Naive thymus-derived CD4-positive, alpha-beta T cell (primary cell): ENCODE measurements around the gene LMO7. TPM values are rescaled to one million over a fixed set of nuclear protein-coding genes. Genes with fewer than 3 reads are reported as not detected.

Source experiments
- ATAC-seq: fragments of 150-1000 bp; cut with Tn5 transposase; 2 replicates; pipeline ENCODE4 v1.10.0; 2021; ENCODE audit warnings: mild to moderate bottlenecking, moderate library complexity
- CTCF ChIA-PET: fragments of 350-600 bp; sonication (Branson Sonifier 250); formaldehyde crosslinking; loops from one replicate; lab custom pipeline; 2021; ENCODE audit warnings: antibody characterized with exemption; lab: Charles Lee
- POLR2A ChIA-PET: fragments of 350-600 bp; sonication (Branson Sonifier 250); formaldehyde crosslinking; loops from one replicate; lab custom pipeline; 2021; ENCODE audit warnings: antibody characterized with exemption, inconsistent platforms; lab: Charles Lee
- DNase-seq, 9 donors: peaks; one replicate each; pipeline versions ENCODE4 v3.0.0 to v3.0.0-alpha.2; 2020 to 2022; ENCODE audit warnings: mixed read lengths in 1 of 9
- H3K27ac ChIP-seq: one replicate; pipeline ENCODE4 v1.7.0; 2013; ENCODE audit warnings: mild to moderate bottlenecking, low read depth, low read length, moderate library complexity
- H3K27me3 ChIP-seq, 2 donors: one replicate each; pipeline ENCODE4 v1.7.0; 2013; ENCODE audit warnings: low read length in 2 of 2, mild to moderate bottlenecking in 2 of 2, moderate library complexity in 2 of 2; ENCODE audit not compliant: control insufficient read depth in 2 of 2, insufficient read depth in 2 of 2
- H3K36me3 ChIP-seq, 3 experiments: 1 replicate in 2 of 3; 2 replicates in 1 of 3; pipeline ENCODE4 v1.7.0; 2013; ENCODE audit warnings: low read length in 3 of 3, mild to moderate bottlenecking in 3 of 3, moderate library complexity in 1 of 3; ENCODE audit not compliant: insufficient read depth in 3 of 3, control insufficient read depth in 2 of 3
- H3K4me1 ChIP-seq, 2 donors: one replicate each; pipeline ENCODE4 v1.7.0; 2013; ENCODE audit warnings: low read length in 2 of 2, mild to moderate bottlenecking in 2 of 2, moderate library complexity in 1 of 2; ENCODE audit not compliant: control insufficient read depth in 2 of 2, insufficient read depth in 2 of 2
- H3K4me3 ChIP-seq: 2 replicates; pipeline ENCODE4 v1.7.0; 2013; ENCODE audit warnings: mild to moderate bottlenecking, low read length
- H3K9me3 ChIP-seq, 3 experiments: 1 replicate in 2 of 3; 2 replicates in 1 of 3; pipeline ENCODE4 v1.7.0; 2013; ENCODE audit warnings: low read length in 3 of 3; ENCODE audit not compliant: control insufficient read depth in 2 of 3
- H3K27ac Mint-ChIP-seq, 9 donors: one replicate each; pipeline ENCODE4 v1.8.0; 2020 to 2022; ENCODE audit warnings: mixed read lengths in 9 of 9, mild to moderate bottlenecking in 8 of 9, moderate library complexity in 5 of 9, inconsistent platforms in 2 of 9
- H3K27me3 Mint-ChIP-seq, 5 donors: one replicate each; pipeline ENCODE4 v1.8.0; 2021 to 2022; ENCODE audit warnings: mixed read lengths in 5 of 5, mild to moderate bottlenecking in 1 of 5
- H3K36me3 Mint-ChIP-seq, 5 donors: one replicate each; pipeline ENCODE4 v1.8.0; 2020 to 2022; ENCODE audit warnings: mixed read lengths in 5 of 5, mild to moderate bottlenecking in 3 of 5, inconsistent platforms in 1 of 5
- H3K4me1 Mint-ChIP-seq, 7 donors: one replicate each; pipeline ENCODE4 v1.8.0; 2020 to 2022; ENCODE audit warnings: mixed read lengths in 7 of 7, mild to moderate bottlenecking in 3 of 7, inconsistent platforms in 1 of 7
- H3K4me3 Mint-ChIP-seq, 10 donors: one replicate each; pipeline ENCODE4 v1.8.0; 2020 to 2022; ENCODE audit warnings: mild to moderate bottlenecking in 10 of 10, mixed read lengths in 10 of 10, moderate library complexity in 6 of 10, inconsistent platforms in 2 of 10
- H3K9me3 Mint-ChIP-seq, 11 donors: one replicate each; pipeline ENCODE4 v1.8.0; 2020 to 2022; ENCODE audit warnings: mixed read lengths in 11 of 11, mild to moderate bottlenecking in 4 of 11, inconsistent platforms in 1 of 11, moderate library complexity in 1 of 11
- intact Hi-C, 2 donors: fragments of 100-400 bp; cut with micrococcal nuclease; formaldehyde crosslinking; loops; one replicate each; pipeline ENCODE4 v1.15.1; 2023
- polyA plus RNA-seq, 2 donors: library from polyadenylated mRNA; unstranded; fragments of 300-500 nt; fragmentation: Illumina TruSeq; gene quantifications; one replicate each; pipeline ENCODE4 v1.2.3, GENCODE V29; 2021
- total RNA-seq, 6 experiments: library from RNA in 5 of 6; stranded (reverse) in 5 of 6; gene quantifications; 1 replicate in 5 of 6; 2 replicates in 1 of 6; pipeline ENCODE4 v1.2.3 and lab custom pipeline; 2021 to 2026

LMO7 gene
- total and polyA plus RNA-seq, 7 experiments from 2014 or later, result 18.0 to 68.1 (median 37.8) TPM

DNA sequence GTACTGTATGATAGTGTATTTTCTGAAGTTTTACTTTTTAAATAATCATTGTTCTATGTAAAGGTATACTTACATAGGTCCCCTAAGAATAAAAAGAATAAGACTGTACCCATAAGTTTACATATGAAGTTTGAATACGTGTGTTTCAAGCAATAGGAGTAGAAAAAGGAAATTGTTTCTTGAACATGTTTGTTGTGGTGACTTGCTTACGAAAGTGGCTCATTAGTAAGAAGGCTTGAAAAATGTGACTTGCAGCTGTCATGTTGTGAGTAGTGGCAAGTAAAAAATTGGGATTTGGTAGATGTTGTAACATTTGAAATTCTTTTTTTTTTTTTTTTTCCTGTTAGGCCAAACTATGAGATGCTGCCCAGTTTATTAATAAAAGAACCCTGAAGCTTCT is 203.3 kb downstream of the LMO7 start:
- intact Hi-C loops, result loop anchor here in 1 of 2 donors (5.0 kb wide), 1 partner anchor 142 kb away; no protein-coding TSS in a partner anchor
- Histone ChIP-seq H3K27ac (no peak overlapping the region), H3K36me3 (peaks cover 0 to 35% (median 0%) of the 10 kb centered on the region in 3 experiments), H3K4me1 (peaks cover 0 to 8% of the 10 kb centered on the region in 2 donors), H3K9me3 (no peaks in the 10 kb centered on the region), H3K4me3 (no peak overlapping the region), H3K27me3 (no peaks in the 10 kb centered on the region)
- Mint-ChIP-seq H3K4me3 (no peak overlapping the region), H3K27me3 (no peaks in the 10 kb centered on the region), H3K4me1 (peaks cover 8 to 43% (median 23%) of the 10 kb centered on the region in 7 donors), H3K9me3 (peaks cover 0 to 10% (median 0%) of the 10 kb centered on the region in 11 donors), H3K27ac (peak overlapping the region in 4 of 9 donors; percentile 2 to 64 (median 22)), H3K36me3 (peaks cover 20 to 76% (median 53%) of the 10 kb centered on the region in 5 donors)
- DNase-seq (peak in 3 of 9 donors; percentile 6 to 17 (median 9)), ATAC-seq (no peak)
- CTCF ChIA-PET, result no interaction called here
- POLR2A ChIA-PET, result interaction anchor here (0.7 kb wide), 1 partner anchor 10 kb away, joined by 3 read pairs; no protein-coding TSS in a partner anchor

DNA sequence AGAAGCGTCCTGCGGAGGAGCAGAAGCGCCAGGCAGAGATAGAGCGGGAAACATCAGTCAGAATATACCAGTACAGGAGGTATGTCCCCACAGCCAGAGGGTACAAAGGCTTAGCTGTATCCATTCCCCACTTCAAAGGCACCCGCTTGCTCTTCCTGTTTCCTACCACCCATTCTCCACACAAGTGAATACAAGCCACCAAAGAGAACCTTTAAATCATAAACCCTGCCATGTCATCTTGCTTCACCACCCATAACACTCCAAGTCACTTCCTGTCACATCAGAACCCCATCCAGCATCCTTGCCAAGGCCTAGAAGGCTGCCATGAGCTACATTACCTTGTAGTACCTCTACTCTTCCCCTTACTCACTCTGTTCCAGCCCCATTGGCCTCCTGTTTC is 205.8 kb downstream of the LMO7 start:
- Mint-ChIP-seq H3K4me3 (peak overlapping the region in 1 of 10 donors; percentile 5), H3K36me3 (peaks cover 20 to 69% (median 54%) of the 10 kb centered on the region in 5 donors), H3K4me1 (peaks cover 8 to 43% (median 23%) of the 10 kb centered on the region in 7 donors), H3K27ac (peak overlapping the region in 8 of 9 donors; percentile 12 to 92 (median 72)), H3K9me3 (peaks cover 0 to 10% (median 0%) of the 10 kb centered on the region in 11 donors), H3K27me3 (no peaks in the 10 kb centered on the region)
- POLR2A ChIA-PET, result interaction anchor here (1.3 kb wide), 1 partner anchor 81 kb away, joined by 4 read pairs; no protein-coding TSS in a partner anchor
- intact Hi-C loops, result loop anchor here in 1 of 2 donors (5.0 kb wide), 1 partner anchor 40 kb away; no protein-coding TSS in a partner anchor
- ATAC-seq (no peak), DNase-seq (peak in 5 of 9 donors; percentile 8 to 39 (median 25))
- CTCF ChIA-PET, result interaction anchor here (0.7 to 2.4 kb wide), 2 partner anchors 81 to 146 kb away, joined by 3 to 9 read pairs; no protein-coding TSS in a partner anchor
- Histone ChIP-seq H3K27ac (no peak overlapping the region), H3K27me3 (no peaks in the 10 kb centered on the region), H3K36me3 (peaks cover 0 to 30% (median 0%) of the 10 kb centered on the region in 3 experiments), H3K9me3 (no peaks in the 10 kb centered on the region), H3K4me1 (peaks cover 0 to 8% of the 10 kb centered on the region in 2 donors), H3K4me3 (no peak overlapping the region)

- H3K4me3 Mint-ChIP-seq, result no peak overlapping the region
- peaks cover 0 to 10% (median 0%) of the 10 kb centered on the region in 11 donors for H3K9me3 Mint-ChIP-seq
- peaks cover 9 to 35% (median 23%) of the 10 kb centered on the region in 7 donors for H3K4me1 Mint-ChIP-seq
- Histone ChIP-seq H3K4me3 (no peak overlapping the region), H3K27me3 (no peaks in the 10 kb centered on the region), H3K27ac (no peak overlapping the region), H3K4me1 (peaks cover 0 to 8% of the 10 kb centered on the region in 2 donors), H3K36me3 (peaks cover 0 to 30% (median 0%) of the 10 kb centered on the region in 3 experiments), H3K9me3 (no peaks in the 10 kb centered on the region)
- intact Hi-C loops, result loop anchor here in 1 of 2 donors (5.0 kb wide), 1 partner anchor 41 kb away; no protein-coding TSS in a partner anchor
- CTCF ChIA-PET, result interaction anchor here (2.4 kb wide), 1 partner anchor 147 kb away, joined by 9 read pairs; no protein-coding TSS in a partner anchor
- H3K27me3 Mint-ChIP-seq, result no peaks in the 10 kb centered on the region
- DNase-seq (no peak), ATAC-seq (no peak)
- peak overlapping the region in 1 of 9 donors; percentile 92 for H3K27ac Mint-ChIP-seq
- POLR2A ChIA-PET, result no interaction called here
- H3K36me3 Mint-ChIP-seq, result peaks cover 20 to 68% (median 52%) of the 10 kb centered on the region in 5 donors
Measured at GRCh38 chr13:75843074-75843473, 206.9 kb downstream of the LMO7 start.

DNA sequence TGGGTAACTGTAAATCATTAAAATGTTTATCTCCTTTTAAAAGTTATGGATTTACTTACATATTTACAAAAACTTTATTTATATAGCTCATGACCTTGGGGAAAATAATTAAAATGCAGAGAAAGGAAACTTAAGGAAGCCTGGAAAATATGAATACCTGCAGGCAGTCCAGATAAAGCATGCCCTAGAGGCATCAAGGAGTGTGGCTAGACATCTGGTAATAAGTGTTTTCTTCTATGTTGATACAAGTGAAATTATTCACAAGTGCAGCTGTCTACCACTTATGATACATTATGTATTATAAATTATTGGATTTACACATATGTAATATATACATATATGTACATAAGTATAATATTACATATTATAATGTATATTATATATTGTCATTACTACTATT is 207.9 kb downstream of the LMO7 start:
- H3K27me3 Mint-ChIP-seq, result no peaks in the 10 kb centered on the region
- peaks cover 22 to 73% (median 60%) of the 10 kb centered on the region in 5 donors for H3K36me3 Mint-ChIP-seq
- no peak overlapping the region for H3K27ac Mint-ChIP-seq
- peaks cover 7 to 28% (median 17%) of the 10 kb centered on the region in 7 donors for H3K4me1 Mint-ChIP-seq
- H3K27me3 ChIP-seq, result no peaks in the 10 kb centered on the region
- peaks cover 0 to 10% (median 0%) of the 10 kb centered on the region in 11 donors for H3K9me3 Mint-ChIP-seq
- peaks cover 0 to 35% (median 0%) of the 10 kb centered on the region in 3 experiments for H3K36me3 ChIP-seq
- intact Hi-C loops, result loop anchor here in 1 of 2 donors (5.0 kb wide), 1 partner anchor 42 kb away; no protein-coding TSS in a partner anchor
- no peak for DNase-seq
- no peaks in the 10 kb centered on the region for H3K9me3 ChIP-seq
- no peak overlapping the region for H3K4me3 Mint-ChIP-seq
- ChIA-PET POLR2A (interaction anchor here (0.6 kb wide), 1 partner anchor 140 kb away, joined by 4 read pairs; no protein-coding TSS in a partner anchor), CTCF (interaction anchor here (0.9 kb wide), 1 partner anchor 146 kb away, joined by 3 read pairs; no protein-coding TSS in a partner anchor)
- H3K4me1 ChIP-seq, result peaks cover 0 to 8% of the 10 kb centered on the region in 2 donors
- no peak for ATAC-seq
- H3K27ac ChIP-seq, result no peak overlapping the region
- no peak overlapping the region for H3K4me3 ChIP-seq

GRCh38 chr13:75847588-75847987 is 211.5 kb downstream of the LMO7 start:
- ATAC-seq, result no peak
- H3K27me3 ChIP-seq, result no peaks in the 10 kb centered on the region
- no peaks in the 10 kb centered on the region for H3K4me1 ChIP-seq
- peaks cover 0 to 36% (median 0%) of the 10 kb centered on the region in 3 experiments for H3K36me3 ChIP-seq
- H3K9me3 ChIP-seq, result no peaks in the 10 kb centered on the region
- CTCF ChIA-PET, result no interaction called here
- intact Hi-C loops, result no loop called here
- H3K4me3 Mint-ChIP-seq, result no peak overlapping the region
- H3K27ac ChIP-seq, result no peak overlapping the region
- peaks cover 0 to 6% (median 0%) of the 10 kb centered on the region in 11 donors for H3K9me3 Mint-ChIP-seq
- no peaks in the 10 kb centered on the region for H3K27me3 Mint-ChIP-seq
- no peak for DNase-seq
- POLR2A ChIA-PET, result interaction anchor here (0.7 kb wide), 1 partner anchor 108 kb away, joined by 4 read pairs; no protein-coding TSS in a partner anchor
- H3K4me1 Mint-ChIP-seq, result peaks cover 0 to 3% (median 0%) of the 10 kb centered on the region in 7 donors
- no peak overlapping the region for H3K4me3 ChIP-seq
- no peak overlapping the region for H3K27ac Mint-ChIP-seq
- H3K36me3 Mint-ChIP-seq, result peaks cover 16 to 69% (median 53%) of the 10 kb centered on the region in 5 donors

- Histone ChIP-seq H3K27me3 (no peaks in the 10 kb centered on the region), H3K4me3 (no peak overlapping the region), H3K36me3 (peaks cover 0 to 45% (median 0%) of the 10 kb centered on the region in 3 experiments), H3K4me1 (no peaks in the 10 kb centered on the region), H3K27ac (no peak overlapping the region), H3K9me3 (no peaks in the 10 kb centered on the region)
- Mint-ChIP-seq H3K36me3 (peaks cover 13 to 74% (median 51%) of the 10 kb centered on the region in 5 donors), H3K9me3 (no peaks in the 10 kb centered on the region), H3K27ac (no peak overlapping the region), H3K27me3 (no peaks in the 10 kb centered on the region), H3K4me1 (peaks cover 0 to 3% (median 0%) of the 10 kb centered on the region in 7 donors), H3K4me3 (no peak overlapping the region)
- DNase-seq (no peak), ATAC-seq (no peak)
- intact Hi-C loops, result no loop called here
- POLR2A ChIA-PET, result no interaction called here
- CTCF ChIA-PET, result interaction anchor here (0.6 kb wide), 1 partner anchor 155 kb away, joined by 3 read pairs; no protein-coding TSS in a partner anchor
Measured at GRCh38 chr13:75850916-75851315, 214.8 kb downstream of the LMO7 start.
